Keratinocyte (primary cell): ENCODE results near the gene WDR47. TPM values are rescaled to one million over a fixed set of nuclear protein-coding genes. Genes with fewer than 3 reads are reported as not detected.
"Not testable (repeated sequence)": the region's sequence is repeated elsewhere in the genome, so short reads cannot be mapped to it uniquely, and the experiment has no call there.

Experiments
- DNase-seq: peaks from one replicate; pipeline ENCODE4 v3.0.0-alpha.2; 2011; ENCODE audit warnings: low read depth, missing footprints, low spot score
- FAIRE-seq: peaks from 2 replicates; lab custom pipeline; 2011; peaks lifted over from hg19 to GRCh38; lab: Jason Lieb, UNC
- H2AFZ ChIP-seq: 2 replicates; pipeline ENCODE4 v1.6.0; 2012; ENCODE audit warnings: low read length, control low read depth, inconsistent platforms; ENCODE audit not compliant: control insufficient read depth
- H3K27ac ChIP-seq: 2 replicates; pipeline ENCODE4 v1.5.1; 2011; ENCODE audit warnings: low read length; ENCODE audit not compliant: control insufficient read depth, insufficient read depth
- H3K27me3 ChIP-seq: 3 replicates; pipeline ENCODE4 v1.6.0; 2011; ENCODE audit warnings: low read length; ENCODE audit not compliant: control insufficient read depth, insufficient read depth; ENCODE audit errors: extremely low read depth
- H3K36me3 ChIP-seq, 2 experiments: 2 replicates in 1 of 2; 3 replicates in 1 of 2; pipeline ENCODE4 v1.5.1; 2011; ENCODE audit warnings: low read length in 2 of 2, mild to moderate bottlenecking in 1 of 2; ENCODE audit not compliant: control insufficient read depth in 2 of 2, insufficient read depth in 2 of 2; ENCODE audit errors: extremely low read depth in 1 of 2
- H3K4me1 ChIP-seq: 3 replicates; pipeline ENCODE4 v1.5.1; 2011; ENCODE audit warnings: low read length; ENCODE audit not compliant: control insufficient read depth, insufficient read depth; ENCODE audit errors: extremely low read depth
- H3K4me2 ChIP-seq: 3 replicates; pipeline ENCODE4 v1.6.0; 2011; ENCODE audit warnings: low read depth, low read length; ENCODE audit not compliant: control insufficient read depth, insufficient read depth; ENCODE audit errors: extremely low read depth
- H3K4me3 ChIP-seq, 3 experiments: fragments of 200-600 bp in 1 of 3; sonication (generic) in 1 of 3; 2 replicates in 2 of 3; 3 replicates in 1 of 3; pipeline ENCODE4 v1.5.1; 2011 to 2016; ENCODE audit warnings: low read length in 3 of 3, mild to moderate bottlenecking in 3 of 3, control low read depth in 2 of 3, inconsistent platforms in 1 of 3, low read depth in 1 of 3, mixed read lengths in 1 of 3, mixed run types in 1 of 3, moderate library complexity in 1 of 3; ENCODE audit not compliant: control insufficient read depth in 2 of 3, insufficient read depth in 2 of 3; ENCODE audit errors: extremely low read depth in 1 of 3
- H3K79me2 ChIP-seq: 2 replicates; pipeline ENCODE4 v1.6.0; 2012; ENCODE audit warnings: low read length; ENCODE audit not compliant: control insufficient read depth, insufficient read depth
- H3K9ac ChIP-seq: 3 replicates; pipeline ENCODE4 v1.6.0; 2011; ENCODE audit warnings: low read length; ENCODE audit not compliant: control insufficient read depth, insufficient read depth; ENCODE audit errors: extremely low read depth
- H3K9me1 ChIP-seq: 3 replicates; pipeline ENCODE4 v1.6.0; 2011; ENCODE audit warnings: low read length; ENCODE audit not compliant: control insufficient read depth, insufficient read depth; ENCODE audit errors: extremely low read depth
- H3K9me3 ChIP-seq: 2 replicates; pipeline ENCODE4 v1.5.1; 2012; ENCODE audit warnings: low read depth, low read length; ENCODE audit not compliant: control insufficient read depth
- H4K20me1 ChIP-seq: 3 replicates; pipeline ENCODE4 v1.6.0; 2011; ENCODE audit warnings: low read length; ENCODE audit not compliant: control insufficient read depth, insufficient read depth; ENCODE audit errors: extremely low read depth
- CTCF ChIP-seq, 3 experiments: IDR thresholded peaks in 1 of 3; conservative IDR thresholded peaks in 1 of 3; optimal IDR thresholded peaks in 1 of 3; 2 replicates in 2 of 3; 3 replicates in 1 of 3; pipeline versions ENCODE3 to v1.5.1; 2011; ENCODE audit warnings: low read length in 3 of 3, mild to moderate bottlenecking in 3 of 3, moderate library complexity in 2 of 3, control low read depth in 1 of 3, inconsistent platforms in 1 of 3; ENCODE audit not compliant: insufficient read depth in 2 of 3; ENCODE audit errors: extremely low read depth in 1 of 3
- EZH2 ChIP-seq: IDR thresholded peaks from one replicate; pipeline ENCODE4 v1.6.1; 2012; ENCODE audit warnings: inconsistent platforms, mild to moderate bottlenecking, low read length, moderate library complexity
- dilution Hi-C: fragments of 300-500 bp; cut with MboI; formaldehyde crosslinking; loops from one replicate; pipeline ENCODE4 v1.7.0; 2020; ENCODE audit warnings: low sequenced_read_pairs; ENCODE audit not compliant: extremely low pct_ligation_motif_present
- polyA plus RNA-seq, 5 experiments: library from polyadenylated mRNA; depleted of rRNA in 3 of 5; stranded (reverse) in 3 of 5; stranded (forward) in 1 of 5; unstranded in 1 of 5; fragments of >200 nt; gene quantifications; 1 replicate in 1 of 5; 2 replicates in 3 of 5; 3 replicates in 1 of 5; pipeline versions ENCODE4 v1.2.1 to v1.2.3, GENCODE V29; 2011 to 2012; ENCODE audit warnings: missing spikeins in 2 of 5, low read depth in 1 of 5, low replicate concordance in 1 of 5

WDR47 gene
- polyA plus RNA-seq, 1 donor (not counting 4 experiments of a cell fraction or from before 2014, with no cell fraction given): 54.7 TPM

DNA sequence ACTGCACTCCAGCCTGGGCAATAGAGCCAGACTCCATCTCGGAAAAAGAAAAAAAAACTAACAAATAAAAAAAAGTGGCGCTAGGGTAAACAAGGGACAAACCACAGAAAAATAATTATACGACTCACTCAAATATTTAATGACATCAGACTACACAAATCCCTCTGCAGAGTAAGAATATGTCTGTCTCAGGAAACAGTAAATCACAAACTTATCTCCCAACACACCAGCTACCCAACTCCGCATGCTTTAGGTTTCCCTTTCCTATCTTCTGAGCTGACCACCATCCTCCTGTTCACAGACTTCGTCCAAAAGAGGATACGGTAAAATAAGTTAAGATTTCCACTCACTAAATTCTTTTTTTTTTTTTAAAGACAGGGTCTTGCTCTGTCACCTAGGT, 16.2 kb downstream of the WDR47 start:
- Histone ChIP-seq H3K4me2 (no peak overlapping the region), H3K9me1 (no peaks in the 10 kb centered on the region), H3K79me2 (peaks cover 54% of the 10 kb centered on the region), H3K27ac (no peak overlapping the region), H3K4me1 (peaks cover 6% of the 10 kb centered on the region), H4K20me1 (no peaks in the 10 kb centered on the region), H3K9me3 (no peaks in the 10 kb centered on the region), H3K4me3 (no peak overlapping the region), H3K9ac (no peak overlapping the region), H3K27me3 (no peaks in the 10 kb centered on the region), H3K36me3 (peaks cover 3 to 4% of the 10 kb centered on the region in 2 experiments), H2AFZ (no peak overlapping the region)
- dilution Hi-C loops: no loop called here
- DNase-seq (no peak), FAIRE-seq (no peak)
- TF ChIP-seq EZH2: no peak
- no peak for TF ChIP-seq CTCF (optimal IDR thresholded peaks at IDR 0.05 in 1 of 3, IDR thresholded peaks at IDR 0.05 in 1 of 3, conservative IDR thresholded peaks at IDR 0.05 in 1 of 3; ENCODE audit: extremely low read depth in 1 of 3, insufficient read depth in 2 of 3, low read length in 3 of 3)

- dilution Hi-C loops: no loop called here
- no peaks in the 10 kb centered on the region for H3K9me1 ChIP-seq
- H3K4me1 ChIP-seq: peaks cover 6% of the 10 kb centered on the region
- peaks cover 52% of the 10 kb centered on the region for H3K79me2 ChIP-seq
- no peak for FAIRE-seq
- no peak overlapping the region for H3K9ac ChIP-seq
- H3K27ac ChIP-seq: no peak overlapping the region
- peaks cover 3 to 4% of the 10 kb centered on the region in 2 experiments for H3K36me3 ChIP-seq
- no peaks in the 10 kb centered on the region for H3K9me3 ChIP-seq
- H3K27me3 ChIP-seq: no peaks in the 10 kb centered on the region
- H4K20me1 ChIP-seq: no peaks in the 10 kb centered on the region
- H3K4me2 ChIP-seq: no peak overlapping the region
- no peak overlapping the region for H3K4me3 ChIP-seq
- DNase-seq: no peak
- no peak for TF ChIP-seq EZH2
- no peak overlapping the region for H2AFZ ChIP-seq
These were observed 17.3 kb downstream of the WDR47 start for GRCh38 chr1:109024646-109025045.

DNA sequence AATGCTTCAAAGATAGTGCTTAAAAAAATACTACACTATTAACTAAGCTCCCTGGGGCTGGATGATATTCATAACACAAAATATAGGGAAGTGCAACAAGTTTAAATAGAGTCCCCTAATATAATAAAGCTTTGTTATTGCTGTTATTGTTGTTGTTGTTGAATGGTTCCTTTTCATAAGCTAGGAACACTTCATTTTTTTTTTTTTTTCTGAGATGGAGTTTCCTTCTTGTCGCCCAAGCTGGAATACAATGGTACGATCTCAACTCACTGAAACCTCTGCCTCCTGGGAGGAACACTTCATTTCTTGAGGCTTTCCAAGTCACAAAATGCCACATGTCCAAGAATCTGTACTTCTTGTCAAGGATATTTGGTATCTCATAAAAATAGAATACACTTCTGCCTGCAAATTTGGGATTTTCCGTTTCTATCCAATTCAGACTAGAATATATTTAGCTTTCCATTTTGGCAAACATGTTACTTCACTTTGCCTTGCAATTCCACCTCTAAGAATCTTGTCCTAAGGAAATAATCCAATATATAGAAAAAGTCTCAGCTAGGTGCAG, 21.1 kb downstream of the WDR47 start:
- Histone ChIP-seq H3K27ac (no peak overlapping the region), H3K36me3 (peaks cover 7 to 13% of the 10 kb centered on the region in 2 experiments), H3K9ac (no peak overlapping the region), H3K79me2 (peaks cover 33% of the 10 kb centered on the region), H3K27me3 (no peaks in the 10 kb centered on the region), H2AFZ (no peak overlapping the region), H3K4me3 (no peak overlapping the region), H4K20me1 (no peaks in the 10 kb centered on the region), H3K4me2 (no peak overlapping the region), H3K9me1 (no peaks in the 10 kb centered on the region), H3K4me1 (no peaks in the 10 kb centered on the region), H3K9me3 (no peaks in the 10 kb centered on the region)
- DNase-seq (no peak), FAIRE-seq (no peak)
- dilution Hi-C loops: no loop called here
- TF ChIP-seq CTCF (optimal IDR thresholded peaks at IDR 0.05 in 1 of 3, IDR thresholded peaks at IDR 0.05 in 1 of 3, conservative IDR thresholded peaks at IDR 0.05 in 1 of 3; ENCODE audit: extremely low read depth in 1 of 3, insufficient read depth in 2 of 3, low read length in 3 of 3): no peak
- no peak for TF ChIP-seq EZH2

DNA sequence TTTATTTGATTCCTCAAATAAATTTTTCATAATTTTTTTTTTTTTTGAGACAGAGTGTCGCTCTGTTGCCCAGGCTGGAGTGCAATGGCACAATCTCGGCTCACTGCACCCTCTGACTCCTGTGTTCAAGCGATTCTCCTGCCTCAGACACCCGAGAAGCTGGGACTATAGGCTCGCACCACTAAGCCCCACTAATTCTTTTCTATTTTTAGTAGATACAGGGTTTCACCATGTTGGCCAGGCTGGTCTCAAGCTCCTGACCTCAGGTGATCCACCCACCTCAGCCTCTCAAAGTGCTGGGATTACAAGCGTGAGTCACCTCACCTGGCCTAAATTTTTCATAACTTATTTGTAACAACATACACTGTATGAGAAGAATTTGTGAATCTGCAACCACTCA, 24.2 kb downstream of the WDR47 start:
- H3K9me3 ChIP-seq, H3K9me1 ChIP-seq, H3K4me2 ChIP-seq, H3K79me2 ChIP-seq, H2AFZ ChIP-seq, H3K27ac ChIP-seq, DNase-seq, H3K4me1 ChIP-seq, H3K9ac ChIP-seq, H3K4me3 ChIP-seq, H4K20me1 ChIP-seq, dilution Hi-C loops, FAIRE-seq, H3K27me3 ChIP-seq: not testable (repeated sequence)
- H3K36me3 ChIP-seq: peaks cover 11 to 12% of the 10 kb centered on the region in 2 experiments
